Fibroblast of villous mesenchyme (primary cell): ENCODE data around the gene ABHD14A. TPM values are rescaled to one million over a fixed set of nuclear protein-coding genes. Genes with fewer than 3 reads are reported as not detected.

Experiments used
- DNase-seq: peaks from one replicate; pipeline ENCODE4 v3.0.0-alpha.2; 2010; ENCODE audit warnings: low read depth
- H3K4me3 ChIP-seq: 2 replicates; pipeline ENCODE4 v1.5.1; 2011; ENCODE audit warnings: low read depth, mild to moderate bottlenecking, low read length
- total RNA-seq: library from RNA; depleted of rRNA; stranded (reverse); fragments of >200 nt; gene quantifications from 2 replicates; pipeline ENCODE4 v1.2.3, GENCODE V29; 2012
- TF ChIP-seq, protein P1 (sequence below): IDR thresholded peaks from 2 replicates; pipeline ENCODE4 v1.5.1; 2012; ENCODE audit warnings: low read depth, mild to moderate bottlenecking, low read length; ENCODE audit not compliant: insufficient read depth

Gene ABHD14A
- total RNA-seq, 1 donor, result 5.2 TPM

GRCh38 chr3:52006017-52006819 lies 31.4 kb downstream of the ABHD14A start:
- DNase-seq, result no peak
- TF ChIP-seq, protein P1, sequence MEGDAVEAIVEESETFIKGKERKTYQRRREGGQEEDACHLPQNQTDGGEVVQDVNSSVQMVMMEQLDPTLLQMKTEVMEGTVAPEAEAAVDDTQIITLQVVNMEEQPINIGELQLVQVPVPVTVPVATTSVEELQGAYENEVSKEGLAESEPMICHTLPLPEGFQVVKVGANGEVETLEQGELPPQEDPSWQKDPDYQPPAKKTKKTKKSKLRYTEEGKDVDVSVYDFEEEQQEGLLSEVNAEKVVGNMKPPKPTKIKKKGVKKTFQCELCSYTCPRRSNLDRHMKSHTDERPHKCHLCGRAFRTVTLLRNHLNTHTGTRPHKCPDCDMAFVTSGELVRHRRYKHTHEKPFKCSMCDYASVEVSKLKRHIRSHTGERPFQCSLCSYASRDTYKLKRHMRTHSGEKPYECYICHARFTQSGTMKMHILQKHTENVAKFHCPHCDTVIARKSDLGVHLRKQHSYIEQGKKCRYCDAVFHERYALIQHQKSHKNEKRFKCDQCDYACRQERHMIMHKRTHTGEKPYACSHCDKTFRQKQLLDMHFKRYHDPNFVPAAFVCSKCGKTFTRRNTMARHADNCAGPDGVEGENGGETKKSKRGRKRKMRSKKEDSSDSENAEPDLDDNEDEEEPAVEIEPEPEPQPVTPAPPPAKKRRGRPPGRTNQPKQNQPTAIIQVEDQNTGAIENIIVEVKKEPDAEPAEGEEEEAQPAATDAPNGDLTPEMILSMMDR, result no peak
- H3K4me3 ChIP-seq, result no peak overlapping the region

DNA sequence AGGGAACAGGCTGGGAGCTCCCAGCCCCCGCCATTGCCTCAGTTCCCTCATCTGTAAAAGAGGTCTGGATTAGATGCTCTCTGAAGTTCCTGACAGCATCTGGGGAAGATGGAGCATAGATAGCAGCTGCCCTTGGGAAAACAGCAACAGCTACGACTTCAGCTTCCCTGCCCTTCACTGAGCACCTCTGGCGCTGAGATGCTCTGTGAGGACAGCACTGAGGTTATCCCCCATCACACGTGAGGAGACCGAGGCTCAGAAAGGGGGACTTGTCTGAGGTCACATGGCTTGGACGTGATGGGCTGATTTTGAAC lies 31.9 kb downstream of the ABHD14A start:
- no peak overlapping the region for H3K4me3 ChIP-seq
- no peak for DNase-seq
- TF ChIP-seq, protein P1, result no peak

- TF ChIP-seq, protein P1, result no peak
- DNase-seq, result no peak
- H3K4me3 ChIP-seq, result no peak overlapping the region
Observed at GRCh38 chr3:52007291-52007690, 32.4 kb downstream of the ABHD14A start.

DNA sequence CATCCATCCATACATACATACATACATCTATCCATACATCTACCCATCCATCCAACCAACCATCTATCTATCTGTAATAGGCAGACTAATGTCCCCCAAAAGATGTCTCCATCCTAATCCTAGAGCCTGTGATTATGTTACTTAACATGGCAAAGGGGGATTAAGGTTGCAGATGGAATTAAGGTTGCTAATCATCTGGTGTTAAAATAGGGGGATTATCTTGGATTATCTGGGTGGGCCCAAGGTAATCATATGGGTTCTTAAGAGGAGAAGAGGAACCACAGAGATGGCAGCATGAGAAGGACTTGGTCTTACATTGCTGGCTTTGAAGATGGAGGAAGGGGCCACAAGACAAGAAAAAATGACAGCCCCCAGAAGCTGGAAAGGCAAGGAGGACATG lies 35.6 kb downstream of the ABHD14A start:
- TF ChIP-seq, protein P1, result no peak
- no peak for DNase-seq
- H3K4me3 ChIP-seq, result no peak overlapping the region

GRCh38 chr3:52012699-52013098 lies 37.8 kb downstream of the ABHD14A start:
- no peak overlapping the region for H3K4me3 ChIP-seq
- no peak for DNase-seq
- TF ChIP-seq, protein P1, result no peak

DNA sequence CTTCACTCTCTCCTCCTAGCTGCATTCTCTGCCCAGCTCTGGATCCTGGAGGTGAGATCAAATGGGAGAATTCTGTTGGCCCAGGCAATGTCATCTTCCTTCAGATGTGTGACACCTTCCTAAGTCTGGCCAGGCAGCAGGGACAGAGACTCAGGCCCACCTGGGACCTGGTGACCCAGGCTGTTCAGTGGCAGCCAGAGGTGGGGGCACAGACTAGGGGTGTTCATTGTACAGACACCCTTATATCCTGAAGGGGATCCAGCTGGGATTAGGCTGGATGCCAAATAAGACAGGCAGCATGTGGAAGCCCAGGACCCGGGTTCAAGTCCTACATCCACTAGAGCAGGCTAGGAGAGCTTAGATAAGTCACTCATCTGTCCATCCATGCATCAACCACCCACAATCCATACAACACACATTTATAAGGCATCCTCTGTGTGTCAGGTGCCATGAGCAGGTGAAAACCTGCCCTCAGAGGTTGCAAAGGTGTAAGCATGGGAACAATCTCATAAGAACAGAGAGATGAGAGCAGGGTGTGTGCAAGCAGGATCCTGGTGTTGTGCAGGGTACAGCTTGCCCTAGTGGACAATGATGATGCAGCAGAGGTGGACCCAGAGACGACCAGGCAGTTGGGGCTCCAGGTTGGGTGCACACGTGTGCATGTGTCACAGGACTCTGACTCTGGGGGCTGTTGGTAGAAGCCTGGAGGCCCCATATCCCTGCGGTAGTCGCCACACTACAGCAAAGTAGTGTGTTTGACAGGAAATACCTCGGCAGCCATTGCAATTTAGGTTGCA lies 39.1 kb downstream of the ABHD14A start:
- H3K4me3 ChIP-seq, result no peak overlapping the region
- TF ChIP-seq, protein P1, result no peak
- no peak for DNase-seq
